ENCODE data around the gene OR6S1. TPM values are rescaled to one million over a fixed set of nuclear protein-coding genes. Genes with fewer than 3 reads are reported as not detected.

Gene OR6S1
- polyA plus RNA-seq, 1 donor = not detected

DNA sequence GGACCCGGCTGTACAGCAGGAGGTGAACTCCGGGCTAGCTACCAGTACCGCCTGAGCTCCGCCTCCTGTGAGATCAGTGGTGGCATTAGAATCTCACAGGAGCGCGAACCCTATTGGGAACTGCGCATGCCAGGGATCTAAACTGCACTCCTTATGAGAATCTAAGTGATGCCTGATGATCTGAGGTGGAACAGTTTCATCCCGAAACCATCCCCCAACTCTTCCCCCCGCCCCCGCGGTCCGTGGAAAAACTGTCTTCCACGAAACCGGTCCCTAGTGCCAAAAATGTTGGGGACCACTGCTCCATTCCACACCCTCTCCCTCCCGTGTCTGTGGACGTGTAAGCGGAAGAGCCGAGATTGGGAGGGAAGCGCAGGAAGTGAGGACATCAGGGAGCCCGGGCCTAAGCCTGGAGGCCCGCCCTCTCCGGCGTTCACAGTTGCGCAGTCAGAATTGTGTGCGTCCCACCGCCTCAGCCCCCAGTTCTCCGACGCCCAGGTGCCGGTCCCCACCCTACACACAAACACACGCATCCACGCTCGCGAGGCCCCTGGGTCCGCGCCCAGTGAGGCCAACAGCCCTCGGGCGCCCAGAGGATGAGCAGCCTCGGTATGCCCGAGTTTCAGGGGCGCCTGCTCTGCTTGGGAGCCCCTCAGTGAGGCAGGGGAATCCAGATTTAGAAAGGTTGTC lies 41.1 kb upstream of the OR6S1 start:
- WGBS (ENCODE audit: insufficient coverage, low lambda C conversion rate) = no CpG with 5 or more reads among the region's 40 CpGs
- Histone ChIP-seq H3K4me1 (ENCODE audit: control insufficient read depth, insufficient read depth, low read length) (peaks cover 17% of the 10 kb centered on the region), H3K27ac (ENCODE audit: low read length) (peak overlapping the region; percentile 98), H3K4me3 (ENCODE audit: low read length) (peak overlapping the region; percentile 75), H3K27me3 (ENCODE audit: control insufficient read depth, insufficient read depth, low read length) (no peaks in the 10 kb centered on the region), H3K36me3 (ENCODE audit: control insufficient read depth, insufficient read depth, low read length) (no peaks in the 10 kb centered on the region), H3K9me3 (ENCODE audit: control insufficient read depth, low read depth, low read length) (no peaks in the 10 kb centered on the region)
- peak; percentile 94 to 96 for DNase-seq

DNA sequence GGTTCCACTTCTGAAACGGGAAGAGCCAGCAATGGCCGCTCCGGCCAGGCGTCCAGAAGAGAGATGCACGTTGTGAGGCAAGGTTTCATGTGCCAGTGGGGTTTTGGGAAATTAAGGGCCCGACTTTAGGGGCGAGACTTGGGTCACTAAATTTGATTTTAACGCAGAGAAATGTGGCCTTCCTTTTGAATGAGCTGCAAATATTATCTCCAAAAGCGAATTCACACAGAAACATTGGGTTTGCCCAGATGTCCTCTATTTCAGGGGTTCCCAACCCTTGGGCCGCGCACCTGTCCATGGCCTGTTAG lies 40.6 kb upstream of the OR6S1 start:
- DNase-seq = no peak
- no peaks in the 10 kb centered on the region for H3K9me3 ChIP-seq (ENCODE audit: control insufficient read depth, low read depth, low read length)
- no peaks in the 10 kb centered on the region for H3K36me3 ChIP-seq (ENCODE audit: control insufficient read depth, insufficient read depth, low read length)
- peaks cover 13% of the 10 kb centered on the region for H3K4me1 ChIP-seq (ENCODE audit: control insufficient read depth, insufficient read depth, low read length)
- no peaks in the 10 kb centered on the region for H3K27me3 ChIP-seq (ENCODE audit: control insufficient read depth, insufficient read depth, low read length)
- H3K4me3 ChIP-seq (ENCODE audit: low read length) = peak overlapping the region; percentile 75
- peak overlapping the region; percentile 98 for H3K27ac ChIP-seq (ENCODE audit: low read length)
- no CpG with 5 or more reads among the region's 11 CpGs for WGBS (ENCODE audit: insufficient coverage, low lambda C conversion rate)

DNA sequence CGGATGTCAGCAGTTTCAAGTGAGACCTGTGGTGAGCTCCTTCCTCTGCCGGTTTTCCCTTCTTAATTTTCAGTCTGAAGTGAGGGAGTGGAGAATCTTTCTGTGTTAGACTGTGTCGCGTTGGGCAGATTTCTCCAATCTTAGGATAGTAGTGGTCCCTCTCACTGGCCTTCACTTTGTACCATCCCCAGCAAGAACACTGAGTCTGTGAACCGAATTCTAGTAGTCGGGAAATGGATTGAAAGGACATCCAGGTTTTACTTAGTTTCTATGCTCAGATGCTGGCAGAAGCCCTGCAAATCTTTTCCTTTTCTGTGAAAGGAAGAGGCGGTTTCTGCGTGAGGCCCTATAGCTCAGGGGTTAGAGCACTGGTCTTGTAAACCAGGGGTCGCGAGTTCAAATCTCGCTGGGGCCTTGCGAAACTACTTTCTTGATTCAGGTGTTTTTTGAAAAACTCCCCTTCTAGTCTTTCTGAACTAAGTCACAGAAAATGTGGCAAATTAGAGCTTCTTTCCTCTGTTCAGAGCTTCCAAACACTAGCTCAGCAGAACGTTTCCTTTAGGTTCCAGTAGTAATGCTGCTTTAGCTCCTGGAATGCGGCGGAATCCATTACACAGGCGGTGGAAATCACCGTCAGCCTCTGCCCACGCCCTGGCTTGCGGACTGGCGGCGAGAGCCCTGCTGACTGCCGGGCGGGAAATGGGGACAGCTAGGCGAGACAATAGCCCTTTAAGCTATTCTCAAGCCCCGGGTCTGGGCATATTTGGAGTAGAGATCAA lies 40.0 kb upstream of the OR6S1 start:
- H3K27me3 ChIP-seq (ENCODE audit: control insufficient read depth, insufficient read depth, low read length) = no peaks in the 10 kb centered on the region
- 0% methylated on average over 2 of the region's 25 CpGs for WGBS (ENCODE audit: insufficient coverage, low lambda C conversion rate)
- peak overlapping the region; percentile 98 for H3K27ac ChIP-seq (ENCODE audit: low read length)
- DNase-seq = peak; percentile 85 to 90
- H3K4me3 ChIP-seq (ENCODE audit: low read length) = peak overlapping the region; percentile 75
- no peaks in the 10 kb centered on the region for H3K36me3 ChIP-seq (ENCODE audit: control insufficient read depth, insufficient read depth, low read length)
- peaks cover 12% of the 10 kb centered on the region for H3K4me1 ChIP-seq (ENCODE audit: control insufficient read depth, insufficient read depth, low read length)
- no peaks in the 10 kb centered on the region for H3K9me3 ChIP-seq (ENCODE audit: control insufficient read depth, low read depth, low read length)

DNA sequence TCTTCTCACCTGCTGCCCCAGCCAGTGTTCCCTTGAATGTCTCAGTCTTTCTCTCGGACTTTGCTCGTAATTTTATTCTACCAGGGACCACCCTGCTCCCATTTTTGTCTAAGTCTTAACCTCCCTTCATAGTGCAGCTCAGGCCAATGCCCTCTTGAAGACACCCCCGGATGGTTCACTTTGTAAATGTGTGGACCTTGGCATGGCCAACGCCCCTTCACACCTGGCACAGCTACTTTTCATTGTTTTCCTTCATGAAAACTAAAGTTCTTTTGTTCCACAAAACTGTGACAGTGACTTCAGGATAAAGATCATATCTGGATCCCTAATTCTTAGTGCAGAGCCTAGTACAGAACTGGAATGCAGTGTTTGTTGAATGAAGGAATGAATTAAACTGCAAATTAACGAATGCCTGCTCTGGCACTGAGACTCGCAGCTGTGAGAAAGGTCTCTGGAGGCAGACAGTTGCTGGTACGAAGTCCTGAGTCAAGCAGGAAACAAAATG lies 39.4 kb upstream of the OR6S1 start:
- H3K36me3 ChIP-seq (ENCODE audit: control insufficient read depth, insufficient read depth, low read length) = no peaks in the 10 kb centered on the region
- peaks cover 12% of the 10 kb centered on the region for H3K4me1 ChIP-seq (ENCODE audit: control insufficient read depth, insufficient read depth, low read length)
- peak overlapping the region; percentile 75 for H3K4me3 ChIP-seq (ENCODE audit: low read length)
- H3K9me3 ChIP-seq (ENCODE audit: control insufficient read depth, low read depth, low read length) = no peaks in the 10 kb centered on the region
- 0% methylated on average over 2 of the region's 7 CpGs for WGBS (ENCODE audit: insufficient coverage, low lambda C conversion rate)
- DNase-seq = peak in 1 of 2 donors; percentile 81
- no peaks in the 10 kb centered on the region for H3K27me3 ChIP-seq (ENCODE audit: control insufficient read depth, insufficient read depth, low read length)
- H3K27ac ChIP-seq (ENCODE audit: low read length) = peak overlapping the region; percentile 98

GRCh38 chr14:20680363-20680762 lies 38.9 kb upstream of the OR6S1 start:
- Histone ChIP-seq H3K9me3 (ENCODE audit: control insufficient read depth, low read depth, low read length) (no peaks in the 10 kb centered on the region), H3K36me3 (ENCODE audit: control insufficient read depth, insufficient read depth, low read length) (no peaks in the 10 kb centered on the region), H3K27me3 (ENCODE audit: control insufficient read depth, insufficient read depth, low read length) (no peaks in the 10 kb centered on the region), H3K4me1 (ENCODE audit: control insufficient read depth, insufficient read depth, low read length) (peaks cover 12% of the 10 kb centered on the region), H3K4me3 (ENCODE audit: low read length) (peak overlapping the region; percentile 75), H3K27ac (ENCODE audit: low read length) (peak overlapping the region; percentile 98)
- WGBS (ENCODE audit: insufficient coverage, low lambda C conversion rate) = 32% methylated on average over 3 of the region's 8 CpGs
- DNase-seq = peak in 1 of 2 donors; percentile 30

DNA sequence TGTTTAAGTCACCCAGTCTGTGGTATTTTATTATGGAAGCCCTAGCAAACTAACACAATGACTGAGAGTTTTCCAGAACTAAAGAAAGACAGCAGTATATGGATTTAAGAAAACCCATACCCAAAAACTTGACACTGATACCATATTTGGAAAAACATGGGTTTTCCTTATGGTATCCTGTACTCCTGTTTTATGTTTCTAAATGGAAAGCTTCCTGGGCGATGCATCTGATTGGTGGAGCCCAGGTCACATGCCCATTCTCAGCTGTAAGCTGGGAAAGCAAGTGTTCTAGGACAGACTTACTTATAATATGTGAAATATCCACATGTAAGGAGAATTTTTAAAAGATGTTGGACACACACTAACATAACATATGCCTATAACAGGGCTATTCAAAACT lies 38.4 kb upstream of the OR6S1 start:
- Histone ChIP-seq H3K9me3 (ENCODE audit: control insufficient read depth, low read depth, low read length) (no peaks in the 10 kb centered on the region), H3K36me3 (ENCODE audit: control insufficient read depth, insufficient read depth, low read length) (no peaks in the 10 kb centered on the region), H3K4me1 (ENCODE audit: control insufficient read depth, insufficient read depth, low read length) (peaks cover 12% of the 10 kb centered on the region), H3K4me3 (ENCODE audit: low read length) (peak overlapping the region; percentile 75), H3K27me3 (ENCODE audit: control insufficient read depth, insufficient read depth, low read length) (no peaks in the 10 kb centered on the region), H3K27ac (ENCODE audit: low read length) (peak overlapping the region; percentile 98)
- DNase-seq = peak; percentile 45 to 51
- WGBS (ENCODE audit: insufficient coverage, low lambda C conversion rate) = 100% methylated on average over 1 of the region's 1 CpG

DNA sequence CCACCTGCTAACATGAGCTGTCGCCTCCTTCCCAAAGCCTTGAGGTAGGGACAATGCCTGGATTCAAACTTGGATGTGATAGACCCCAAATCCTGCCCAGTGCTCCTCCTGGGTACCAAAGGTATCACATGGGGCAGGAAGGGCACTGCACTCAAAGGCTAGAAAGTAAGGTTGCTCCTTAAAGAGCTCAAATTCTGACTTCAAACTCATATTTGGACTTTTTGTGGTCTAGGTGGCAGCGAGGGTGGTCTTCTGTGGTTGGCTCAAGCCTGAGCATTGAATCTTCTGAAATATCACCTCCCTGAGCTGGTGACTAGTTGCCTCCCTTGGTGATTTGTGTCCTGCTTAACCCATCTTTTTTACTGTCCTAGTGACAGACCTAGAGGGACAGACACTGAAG lies 34.6 kb upstream of the OR6S1 start:
- H3K4me1 ChIP-seq (ENCODE audit: control insufficient read depth, insufficient read depth, low read length) = peaks cover 12% of the 10 kb centered on the region
- no peaks in the 10 kb centered on the region for H3K36me3 ChIP-seq (ENCODE audit: control insufficient read depth, insufficient read depth, low read length)
- H3K27ac ChIP-seq (ENCODE audit: low read length) = no peak overlapping the region
- no peak for DNase-seq
- no CpG with 5 or more reads among the region's 2 CpGs for WGBS (ENCODE audit: insufficient coverage, low lambda C conversion rate)
- no peak overlapping the region for H3K4me3 ChIP-seq (ENCODE audit: low read length)
- H3K27me3 ChIP-seq (ENCODE audit: control insufficient read depth, insufficient read depth, low read length) = no peaks in the 10 kb centered on the region
- H3K9me3 ChIP-seq (ENCODE audit: control insufficient read depth, low read depth, low read length) = no peaks in the 10 kb centered on the region

- Histone ChIP-seq H3K4me3 (ENCODE audit: low read length) (no peak overlapping the region), H3K27me3 (ENCODE audit: control insufficient read depth, insufficient read depth, low read length) (no peaks in the 10 kb centered on the region), H3K9me3 (ENCODE audit: control insufficient read depth, low read depth, low read length) (no peaks in the 10 kb centered on the region), H3K4me1 (ENCODE audit: control insufficient read depth, insufficient read depth, low read length) (peaks cover 9% of the 10 kb centered on the region), H3K27ac (ENCODE audit: low read length) (no peak overlapping the region), H3K36me3 (ENCODE audit: control insufficient read depth, insufficient read depth, low read length) (no peaks in the 10 kb centered on the region)
- DNase-seq = no peak
- WGBS (ENCODE audit: insufficient coverage, low lambda C conversion rate) = no CpG with 5 or more reads among the region's 2 CpGs
Observed at GRCh38 chr14:20675669-20676068, 34.2 kb upstream of the OR6S1 start.

- no CpG with 5 or more reads among the region's 4 CpGs for WGBS (ENCODE audit: insufficient coverage, low lambda C conversion rate)
Observed at GRCh38 chr14:20671597-20672283, 30.2 kb upstream of the OR6S1 start.

DNA sequence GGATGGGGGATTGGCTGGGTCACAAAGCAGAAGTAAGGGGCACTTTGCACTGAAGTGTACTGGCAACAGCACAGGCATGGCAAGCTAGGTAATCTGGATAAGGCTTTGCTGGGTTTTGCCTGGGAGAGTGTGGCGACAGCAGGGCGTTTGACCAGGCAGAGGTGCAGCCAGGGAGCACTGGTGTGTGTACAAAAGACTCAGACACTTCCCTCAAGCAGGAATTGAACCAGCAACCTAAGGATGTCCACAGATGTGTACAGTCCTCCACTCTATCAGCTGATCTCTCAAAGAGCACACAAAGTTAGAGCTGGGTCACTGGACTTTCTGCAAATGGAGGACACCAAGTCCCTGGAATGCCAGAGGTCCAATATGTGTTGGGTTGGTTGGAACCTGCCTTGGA lies 27.5 kb upstream of the OR6S1 start:
- H3K4me3 ChIP-seq (ENCODE audit: low read length) = no peak overlapping the region
- WGBS (ENCODE audit: insufficient coverage, low lambda C conversion rate) = no CpG with 5 or more reads among the region's 2 CpGs

More at GRCh38 chr14:20671597-20672283, 30.2 kb upstream of the OR6S1 start:
- Histone ChIP-seq H3K27ac (ENCODE audit: low read length) (no peak overlapping the region), H3K36me3 (ENCODE audit: control insufficient read depth, insufficient read depth, low read length) (no peaks in the 10 kb centered on the region), H3K4me3 (ENCODE audit: low read length) (no peak overlapping the region), H3K4me1 (ENCODE audit: control insufficient read depth, insufficient read depth, low read length) (no peaks in the 10 kb centered on the region), H3K27me3 (ENCODE audit: control insufficient read depth, insufficient read depth, low read length) (no peaks in the 10 kb centered on the region), H3K9me3 (ENCODE audit: control insufficient read depth, low read depth, low read length) (no peaks in the 10 kb centered on the region)
- peak in 1 of 2 donors; percentile 24 for DNase-seq

More for the DNA sequence above, 27.5 kb upstream of the OR6S1 start:
- Histone ChIP-seq H3K36me3 (ENCODE audit: control insufficient read depth, insufficient read depth, low read length) (no peaks in the 10 kb centered on the region), H3K9me3 (ENCODE audit: control insufficient read depth, low read depth, low read length) (no peaks in the 10 kb centered on the region), H3K27ac (ENCODE audit: low read length) (no peak overlapping the region), H3K4me1 (ENCODE audit: control insufficient read depth, insufficient read depth, low read length) (no peaks in the 10 kb centered on the region), H3K27me3 (ENCODE audit: control insufficient read depth, insufficient read depth, low read length) (no peaks in the 10 kb centered on the region)
- no peak for DNase-seq

All from large intestine (tissue), 3 donors.